ENCODE data around the gene CAMKMT.

CAMKMT gene

GRCh38 chr2:44566059-44566458, 204.3 kb downstream of the CAMKMT start:
- no peaks in the 10 kb centered on the region for H3K36me3 ChIP-seq (ENCODE audit: control insufficient read depth in 4 of 4, insufficient read depth in 4 of 4, low read length in 3 of 4)
- CTCF ChIA-PET, result no interaction called here
- DNase-seq, result no peak
- H3K27me3 ChIP-seq (replicated peaks in 2 of 5; ENCODE audit: control insufficient read depth in 4 of 5, insufficient read depth in 5 of 5, low read length in 4 of 5), result no peaks in the 10 kb centered on the region
- H3K4me3 ChIP-seq (ENCODE audit: control insufficient read depth in 1 of 7, extremely low read depth in 1 of 7, insufficient read depth in 4 of 7, low read depth in 2 of 7, low read length in 6 of 7), result no peak overlapping the region
- no peaks in the 10 kb centered on the region for H3K4me1 ChIP-seq (ENCODE audit: control extremely low read depth in 1 of 4, control insufficient read depth in 4 of 4, insufficient read depth in 4 of 4, low read length in 3 of 4)
- POLR2A ChIA-PET, result no interaction called here
- no peaks in the 10 kb centered on the region for H3K9me3 ChIP-seq (ENCODE audit: control extremely low read depth in 1 of 5, control insufficient read depth in 4 of 5, insufficient read depth in 2 of 5, low read depth in 1 of 5, low read length in 4 of 5)
- H3K27ac ChIP-seq (ENCODE audit: insufficient read depth in 1 of 2, low read depth in 1 of 2, low read length in 2 of 2, poor library complexity in 1 of 2, severe bottlenecking in 2 of 2), result no peak overlapping the region

GRCh38 chr2:44569491-44569890, 207.7 kb downstream of the CAMKMT start:
- Histone ChIP-seq H3K27ac (ENCODE audit: insufficient read depth in 1 of 2, low read depth in 1 of 2, low read length in 2 of 2, poor library complexity in 1 of 2, severe bottlenecking in 2 of 2) (no peak overlapping the region), H3K9me3 (ENCODE audit: control extremely low read depth in 1 of 5, control insufficient read depth in 4 of 5, insufficient read depth in 2 of 5, low read depth in 1 of 5, low read length in 4 of 5) (no peaks in the 10 kb centered on the region), H3K4me3 (ENCODE audit: control insufficient read depth in 1 of 7, extremely low read depth in 1 of 7, insufficient read depth in 4 of 7, low read depth in 2 of 7, low read length in 6 of 7) (no peak overlapping the region), H3K36me3 (ENCODE audit: control insufficient read depth in 4 of 4, insufficient read depth in 4 of 4, low read length in 3 of 4) (no peaks in the 10 kb centered on the region), H3K27me3 (replicated peaks in 2 of 5; ENCODE audit: control insufficient read depth in 4 of 5, insufficient read depth in 5 of 5, low read length in 4 of 5) (no peaks in the 10 kb centered on the region), H3K4me1 (ENCODE audit: control extremely low read depth in 1 of 4, control insufficient read depth in 4 of 4, insufficient read depth in 4 of 4, low read length in 3 of 4) (no peaks in the 10 kb centered on the region)
- ChIA-PET CTCF (no interaction called here), POLR2A (no interaction called here)
- WGBS (ENCODE audit: insufficient coverage), result no CpG with 5 or more reads among the region's 2 CpGs
- no peak for DNase-seq

GRCh38 chr2:44570271-44570670, 208.5 kb downstream of the CAMKMT start:
- H3K9me3 ChIP-seq (ENCODE audit: control extremely low read depth in 1 of 5, control insufficient read depth in 4 of 5, insufficient read depth in 2 of 5, low read depth in 1 of 5, low read length in 4 of 5), result no peaks in the 10 kb centered on the region
- CTCF ChIA-PET, result no interaction called here
- no CpG with 5 or more reads among the region's 2 CpGs for WGBS (ENCODE audit: insufficient coverage)
- no peaks in the 10 kb centered on the region for H3K4me1 ChIP-seq (ENCODE audit: control extremely low read depth in 1 of 4, control insufficient read depth in 4 of 4, insufficient read depth in 4 of 4, low read length in 3 of 4)
- no peak overlapping the region for H3K4me3 ChIP-seq (ENCODE audit: control insufficient read depth in 1 of 7, extremely low read depth in 1 of 7, insufficient read depth in 4 of 7, low read depth in 2 of 7, low read length in 6 of 7)
- no peak overlapping the region for H3K27ac ChIP-seq (ENCODE audit: insufficient read depth in 1 of 2, low read depth in 1 of 2, low read length in 2 of 2, poor library complexity in 1 of 2, severe bottlenecking in 2 of 2)
- H3K27me3 ChIP-seq (replicated peaks in 2 of 5; ENCODE audit: control insufficient read depth in 4 of 5, insufficient read depth in 5 of 5, low read length in 4 of 5), result no peaks in the 10 kb centered on the region
- no peaks in the 10 kb centered on the region for H3K36me3 ChIP-seq (ENCODE audit: control insufficient read depth in 4 of 4, insufficient read depth in 4 of 4, low read length in 3 of 4)
- DNase-seq, result no peak
- POLR2A ChIA-PET, result no interaction called here

- H3K27me3 ChIP-seq (replicated peaks in 2 of 5; ENCODE audit: control insufficient read depth in 4 of 5, insufficient read depth in 5 of 5, low read length in 4 of 5), result no peaks in the 10 kb centered on the region
- H3K36me3 ChIP-seq (ENCODE audit: control insufficient read depth in 4 of 4, insufficient read depth in 4 of 4, low read length in 3 of 4), result no peaks in the 10 kb centered on the region
- no peaks in the 10 kb centered on the region for H3K4me1 ChIP-seq (ENCODE audit: control extremely low read depth in 1 of 4, control insufficient read depth in 4 of 4, insufficient read depth in 4 of 4, low read length in 3 of 4)
- no peak overlapping the region for H3K4me3 ChIP-seq (ENCODE audit: control insufficient read depth in 1 of 7, extremely low read depth in 1 of 7, insufficient read depth in 4 of 7, low read depth in 2 of 7, low read length in 6 of 7)
- POLR2A ChIA-PET, result no interaction called here
- H3K9me3 ChIP-seq (ENCODE audit: control extremely low read depth in 1 of 5, control insufficient read depth in 4 of 5, insufficient read depth in 2 of 5, low read depth in 1 of 5, low read length in 4 of 5), result no peaks in the 10 kb centered on the region
- H3K27ac ChIP-seq (ENCODE audit: insufficient read depth in 1 of 2, low read depth in 1 of 2, low read length in 2 of 2, poor library complexity in 1 of 2, severe bottlenecking in 2 of 2), result no peak overlapping the region
- 67% methylated on average over 1 of the region's 4 CpGs for WGBS (ENCODE audit: insufficient coverage)
- CTCF ChIA-PET, result no interaction called here
- no peak for DNase-seq
Observed at GRCh38 chr2:44570777-44571176, 209.0 kb downstream of the CAMKMT start.

GRCh38 chr2:44572196-44572900, 210.6 kb downstream of the CAMKMT start:
- no peak overlapping the region for H3K27ac ChIP-seq (ENCODE audit: insufficient read depth in 1 of 2, low read depth in 1 of 2, low read length in 2 of 2, poor library complexity in 1 of 2, severe bottlenecking in 2 of 2)
- no peaks in the 10 kb centered on the region for H3K9me3 ChIP-seq (ENCODE audit: control extremely low read depth in 1 of 5, control insufficient read depth in 4 of 5, insufficient read depth in 2 of 5, low read depth in 1 of 5, low read length in 4 of 5)
- DNase-seq, result no peak
- no peaks in the 10 kb centered on the region for H3K27me3 ChIP-seq (replicated peaks in 2 of 5; ENCODE audit: control insufficient read depth in 4 of 5, insufficient read depth in 5 of 5, low read length in 4 of 5)
- ChIA-PET POLR2A (no interaction called here), CTCF (no interaction called here)
- no peaks in the 10 kb centered on the region for H3K4me1 ChIP-seq (ENCODE audit: control extremely low read depth in 1 of 4, control insufficient read depth in 4 of 4, insufficient read depth in 4 of 4, low read length in 3 of 4)
- WGBS (ENCODE audit: insufficient coverage), result 92% methylated on average over 2 of the region's 8 CpGs
- no peaks in the 10 kb centered on the region for H3K36me3 ChIP-seq (ENCODE audit: control insufficient read depth in 4 of 4, insufficient read depth in 4 of 4, low read length in 3 of 4)
- H3K4me3 ChIP-seq (ENCODE audit: control insufficient read depth in 1 of 7, extremely low read depth in 1 of 7, insufficient read depth in 4 of 7, low read depth in 2 of 7, low read length in 6 of 7), result no peak overlapping the region

- Histone ChIP-seq H3K27ac (ENCODE audit: insufficient read depth in 1 of 2, low read depth in 1 of 2, low read length in 2 of 2, poor library complexity in 1 of 2, severe bottlenecking in 2 of 2) (no peak overlapping the region), H3K36me3 (ENCODE audit: control insufficient read depth in 4 of 4, insufficient read depth in 4 of 4, low read length in 3 of 4) (no peaks in the 10 kb centered on the region), H3K27me3 (replicated peaks in 2 of 5; ENCODE audit: control insufficient read depth in 4 of 5, insufficient read depth in 5 of 5, low read length in 4 of 5) (no peaks in the 10 kb centered on the region), H3K4me3 (ENCODE audit: control insufficient read depth in 1 of 7, extremely low read depth in 1 of 7, insufficient read depth in 4 of 7, low read depth in 2 of 7, low read length in 6 of 7) (no peak overlapping the region), H3K9me3 (ENCODE audit: control extremely low read depth in 1 of 5, control insufficient read depth in 4 of 5, insufficient read depth in 2 of 5, low read depth in 1 of 5, low read length in 4 of 5) (no peaks in the 10 kb centered on the region), H3K4me1 (ENCODE audit: control extremely low read depth in 1 of 4, control insufficient read depth in 4 of 4, insufficient read depth in 4 of 4, low read length in 3 of 4) (no peaks in the 10 kb centered on the region)
- CTCF ChIA-PET, result no interaction called here
- 100% methylated on average over 3 of the region's 5 CpGs for WGBS (ENCODE audit: insufficient coverage)
- POLR2A ChIA-PET, result no interaction called here
- DNase-seq, result no peak
Observed at GRCh38 chr2:44573996-44574395, 212.2 kb downstream of the CAMKMT start.

- POLR2A ChIA-PET, result no interaction called here
- DNase-seq, result peak; percentile 2 to 50 (median 50)
- WGBS (ENCODE audit: insufficient coverage), result 40% methylated on average over 2 of the region's 2 CpGs
Observed at GRCh38 chr2:44578471-44579093, 216.8 kb downstream of the CAMKMT start.

More at GRCh38 chr2:44578471-44579093, 216.8 kb downstream of the CAMKMT start:
- Histone ChIP-seq H3K27me3 (replicated peaks in 2 of 5; ENCODE audit: control insufficient read depth in 4 of 5, insufficient read depth in 5 of 5, low read length in 4 of 5) (no peaks in the 10 kb centered on the region), H3K4me3 (ENCODE audit: control insufficient read depth in 1 of 7, extremely low read depth in 1 of 7, insufficient read depth in 4 of 7, low read depth in 2 of 7, low read length in 6 of 7) (peak overlapping the region in 1 of 7 experiments; percentile 19), H3K27ac (ENCODE audit: insufficient read depth in 1 of 2, low read depth in 1 of 2, low read length in 2 of 2, poor library complexity in 1 of 2, severe bottlenecking in 2 of 2) (no peak overlapping the region), H3K36me3 (ENCODE audit: control insufficient read depth in 4 of 4, insufficient read depth in 4 of 4, low read length in 3 of 4) (no peaks in the 10 kb centered on the region), H3K4me1 (ENCODE audit: control extremely low read depth in 1 of 4, control insufficient read depth in 4 of 4, insufficient read depth in 4 of 4, low read length in 3 of 4) (no peaks in the 10 kb centered on the region), H3K9me3 (ENCODE audit: control extremely low read depth in 1 of 5, control insufficient read depth in 4 of 5, insufficient read depth in 2 of 5, low read depth in 1 of 5, low read length in 4 of 5) (no peaks in the 10 kb centered on the region)
- CTCF ChIA-PET, result no interaction called here
